PC-3 (cell line): ENCODE results near the gene PGA3.

ENCODE experiments used
- CTCF ChIP-seq: fragments of 300-600 bp; sonication (generic); conservative IDR thresholded peaks from 2 replicates; pipeline ENCODE4 v1.5.1; 2017; ENCODE audit warnings: antibody characterized with exemption, low read depth, mild to moderate bottlenecking, low read length
- EZH2 ChIP-seq: fragments of 300-600 bp; sonication (generic); IDR thresholded peaks from one replicate; pipeline ENCODE4 v1.6.1; 2017; ENCODE audit warnings: antibody characterized with exemption, mild to moderate bottlenecking, low read length; ENCODE audit not compliant: unreplicated experiment
- EZH2phosphoT487 ChIP-seq: fragments of 300-600 bp; sonication (generic); IDR thresholded peaks from 2 replicates; pipeline ENCODE4 v1.6.1; 2018; ENCODE audit warnings: mild to moderate bottlenecking, antibody characterized with exemption, low read length, borderline replicate concordance

- no peak for TF ChIP-seq EZH2phosphoT487
- no peak for TF ChIP-seq EZH2
- no peak for TF ChIP-seq CTCF
Measured at GRCh38 chr11:61170566-61170965, 32.7 kb upstream of the PGA3 start.
